Measurements from ENCODE around the gene CD8A. TPM values are rescaled to one million over a fixed set of nuclear protein-coding genes. Genes with fewer than 3 reads are reported as not detected.

Gene CD8A
- total and polyA plus RNA-seq, 2 of the 8 experiments (the other 6 are each of a cell fraction or from before 2014, with no cell fraction given), result 0.14 to 0.39 TPM

GRCh38 chr2:86752934-86753333, 37.8 kb downstream of the CD8A start (continued):
- TF ChIP-seq, protein P1, sequence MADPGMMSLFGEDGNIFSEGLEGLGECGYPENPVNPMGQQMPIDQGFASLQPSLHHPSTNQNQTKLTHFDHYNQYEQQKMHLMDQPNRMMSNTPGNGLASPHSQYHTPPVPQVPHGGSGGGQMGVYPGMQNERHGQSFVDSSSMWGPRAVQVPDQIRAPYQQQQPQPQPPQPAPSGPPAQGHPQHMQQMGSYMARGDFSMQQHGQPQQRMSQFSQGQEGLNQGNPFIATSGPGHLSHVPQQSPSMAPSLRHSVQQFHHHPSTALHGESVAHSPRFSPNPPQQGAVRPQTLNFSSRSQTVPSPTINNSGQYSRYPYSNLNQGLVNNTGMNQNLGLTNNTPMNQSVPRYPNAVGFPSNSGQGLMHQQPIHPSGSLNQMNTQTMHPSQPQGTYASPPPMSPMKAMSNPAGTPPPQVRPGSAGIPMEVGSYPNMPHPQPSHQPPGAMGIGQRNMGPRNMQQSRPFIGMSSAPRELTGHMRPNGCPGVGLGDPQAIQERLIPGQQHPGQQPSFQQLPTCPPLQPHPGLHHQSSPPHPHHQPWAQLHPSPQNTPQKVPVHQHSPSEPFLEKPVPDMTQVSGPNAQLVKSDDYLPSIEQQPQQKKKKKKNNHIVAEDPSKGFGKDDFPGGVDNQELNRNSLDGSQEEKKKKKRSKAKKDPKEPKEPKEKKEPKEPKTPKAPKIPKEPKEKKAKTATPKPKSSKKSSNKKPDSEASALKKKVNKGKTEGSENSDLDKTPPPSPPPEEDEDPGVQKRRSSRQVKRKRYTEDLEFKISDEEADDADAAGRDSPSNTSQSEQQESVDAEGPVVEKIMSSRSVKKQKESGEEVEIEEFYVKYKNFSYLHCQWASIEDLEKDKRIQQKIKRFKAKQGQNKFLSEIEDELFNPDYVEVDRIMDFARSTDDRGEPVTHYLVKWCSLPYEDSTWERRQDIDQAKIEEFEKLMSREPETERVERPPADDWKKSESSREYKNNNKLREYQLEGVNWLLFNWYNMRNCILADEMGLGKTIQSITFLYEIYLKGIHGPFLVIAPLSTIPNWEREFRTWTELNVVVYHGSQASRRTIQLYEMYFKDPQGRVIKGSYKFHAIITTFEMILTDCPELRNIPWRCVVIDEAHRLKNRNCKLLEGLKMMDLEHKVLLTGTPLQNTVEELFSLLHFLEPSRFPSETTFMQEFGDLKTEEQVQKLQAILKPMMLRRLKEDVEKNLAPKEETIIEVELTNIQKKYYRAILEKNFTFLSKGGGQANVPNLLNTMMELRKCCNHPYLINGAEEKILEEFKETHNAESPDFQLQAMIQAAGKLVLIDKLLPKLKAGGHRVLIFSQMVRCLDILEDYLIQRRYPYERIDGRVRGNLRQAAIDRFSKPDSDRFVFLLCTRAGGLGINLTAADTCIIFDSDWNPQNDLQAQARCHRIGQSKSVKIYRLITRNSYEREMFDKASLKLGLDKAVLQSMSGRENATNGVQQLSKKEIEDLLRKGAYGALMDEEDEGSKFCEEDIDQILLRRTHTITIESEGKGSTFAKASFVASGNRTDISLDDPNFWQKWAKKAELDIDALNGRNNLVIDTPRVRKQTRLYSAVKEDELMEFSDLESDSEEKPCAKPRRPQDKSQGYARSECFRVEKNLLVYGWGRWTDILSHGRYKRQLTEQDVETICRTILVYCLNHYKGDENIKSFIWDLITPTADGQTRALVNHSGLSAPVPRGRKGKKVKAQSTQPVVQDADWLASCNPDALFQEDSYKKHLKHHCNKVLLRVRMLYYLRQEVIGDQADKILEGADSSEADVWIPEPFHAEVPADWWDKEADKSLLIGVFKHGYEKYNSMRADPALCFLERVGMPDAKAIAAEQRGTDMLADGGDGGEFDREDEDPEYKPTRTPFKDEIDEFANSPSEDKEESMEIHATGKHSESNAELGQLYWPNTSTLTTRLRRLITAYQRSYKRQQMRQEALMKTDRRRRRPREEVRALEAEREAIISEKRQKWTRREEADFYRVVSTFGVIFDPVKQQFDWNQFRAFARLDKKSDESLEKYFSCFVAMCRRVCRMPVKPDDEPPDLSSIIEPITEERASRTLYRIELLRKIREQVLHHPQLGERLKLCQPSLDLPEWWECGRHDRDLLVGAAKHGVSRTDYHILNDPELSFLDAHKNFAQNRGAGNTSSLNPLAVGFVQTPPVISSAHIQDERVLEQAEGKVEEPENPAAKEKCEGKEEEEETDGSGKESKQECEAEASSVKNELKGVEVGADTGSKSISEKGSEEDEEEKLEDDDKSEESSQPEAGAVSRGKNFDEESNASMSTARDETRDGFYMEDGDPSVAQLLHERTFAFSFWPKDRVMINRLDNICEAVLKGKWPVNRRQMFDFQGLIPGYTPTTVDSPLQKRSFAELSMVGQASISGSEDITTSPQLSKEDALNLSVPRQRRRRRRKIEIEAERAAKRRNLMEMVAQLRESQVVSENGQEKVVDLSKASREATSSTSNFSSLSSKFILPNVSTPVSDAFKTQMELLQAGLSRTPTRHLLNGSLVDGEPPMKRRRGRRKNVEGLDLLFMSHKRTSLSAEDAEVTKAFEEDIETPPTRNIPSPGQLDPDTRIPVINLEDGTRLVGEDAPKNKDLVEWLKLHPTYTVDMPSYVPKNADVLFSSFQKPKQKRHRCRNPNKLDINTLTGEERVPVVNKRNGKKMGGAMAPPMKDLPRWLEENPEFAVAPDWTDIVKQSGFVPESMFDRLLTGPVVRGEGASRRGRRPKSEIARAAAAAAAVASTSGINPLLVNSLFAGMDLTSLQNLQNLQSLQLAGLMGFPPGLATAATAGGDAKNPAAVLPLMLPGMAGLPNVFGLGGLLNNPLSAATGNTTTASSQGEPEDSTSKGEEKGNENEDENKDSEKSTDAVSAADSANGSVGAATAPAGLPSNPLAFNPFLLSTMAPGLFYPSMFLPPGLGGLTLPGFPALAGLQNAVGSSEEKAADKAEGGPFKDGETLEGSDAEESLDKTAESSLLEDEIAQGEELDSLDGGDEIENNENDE (IDR thresholded peaks at IDR 0.05; ENCODE audit: insufficient replicate concordance, low read length), result no peak
- TF ChIP-seq SP1 (IDR thresholded peaks at IDR 0.05; ENCODE audit: low read depth, low read length) (no peak), SIN3A (conservative IDR thresholded peaks at IDR 0.05 in 1 of 2, IDR thresholded peaks at IDR 0.05 in 1 of 2; ENCODE audit: low read depth in 1 of 2, low read length in 2 of 2) (no peak), POU5F1 (IDR thresholded peaks at IDR 0.05; ENCODE audit: low read depth, low read length) (no peak), ASH2L (IDR thresholded peaks at IDR 0.05; ENCODE audit: low read length) (no peak)
